HG03045 (cell line): Measurements from ENCODE around the gene CDK5R1.

Source experiments
- ATAC-seq: cut with Tn5 transposase; IDR thresholded peaks from one replicate; pipeline ENCODE4 v1.9.1; 2021; ENCODE audit warnings: mild to moderate bottlenecking, moderate library complexity; ENCODE audit not compliant: unreplicated experiment

The CDK5R1 gene

GRCh38 chr17:32470405-32471167 is 16.2 kb upstream of the CDK5R1 start:
- no peak for ATAC-seq

DNA sequence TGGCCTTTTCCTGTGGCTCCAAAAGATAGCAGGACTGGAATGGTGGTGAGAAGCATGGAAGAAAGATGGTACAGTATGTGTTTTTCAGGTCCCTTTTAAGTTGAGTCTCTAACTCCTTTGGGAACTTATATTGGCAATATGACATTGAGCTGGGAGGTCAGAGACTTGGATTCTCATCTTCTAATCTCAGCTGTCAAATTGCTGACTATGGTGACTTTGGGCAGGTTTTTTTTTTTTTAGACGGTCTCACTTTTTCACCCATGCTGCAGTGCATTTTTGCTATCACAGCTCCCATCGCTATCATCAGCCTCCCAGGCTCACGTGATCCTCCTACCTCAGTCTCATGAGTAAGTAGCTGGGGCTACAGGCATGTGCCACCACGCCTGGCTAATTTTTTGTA is 15.1 kb upstream of the CDK5R1 start:
- ATAC-seq: no peak

DNA sequence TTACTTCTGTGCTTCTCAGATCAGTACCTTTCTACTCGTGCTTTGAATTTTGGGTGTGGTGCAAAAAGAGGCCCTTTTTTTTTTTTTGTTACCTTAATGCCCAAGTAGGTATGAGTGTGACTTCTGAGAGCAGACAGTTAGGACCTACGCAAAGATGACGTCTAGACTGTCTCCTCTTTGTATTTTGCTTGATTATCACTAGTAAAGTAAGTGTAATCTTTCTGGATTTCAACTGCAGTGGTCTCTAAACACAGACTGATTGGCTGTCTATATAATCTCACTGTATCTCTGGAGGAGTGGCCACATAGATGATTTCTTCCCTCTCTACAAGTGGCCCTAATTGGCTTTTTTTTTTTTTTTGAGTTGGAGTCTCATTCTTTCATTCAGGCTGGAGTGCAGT is 11.5 kb upstream of the CDK5R1 start:
- no peak for ATAC-seq

GRCh38 chr17:32477220-32477619 is 9.6 kb upstream of the CDK5R1 start:
- ATAC-seq: no peak

DNA sequence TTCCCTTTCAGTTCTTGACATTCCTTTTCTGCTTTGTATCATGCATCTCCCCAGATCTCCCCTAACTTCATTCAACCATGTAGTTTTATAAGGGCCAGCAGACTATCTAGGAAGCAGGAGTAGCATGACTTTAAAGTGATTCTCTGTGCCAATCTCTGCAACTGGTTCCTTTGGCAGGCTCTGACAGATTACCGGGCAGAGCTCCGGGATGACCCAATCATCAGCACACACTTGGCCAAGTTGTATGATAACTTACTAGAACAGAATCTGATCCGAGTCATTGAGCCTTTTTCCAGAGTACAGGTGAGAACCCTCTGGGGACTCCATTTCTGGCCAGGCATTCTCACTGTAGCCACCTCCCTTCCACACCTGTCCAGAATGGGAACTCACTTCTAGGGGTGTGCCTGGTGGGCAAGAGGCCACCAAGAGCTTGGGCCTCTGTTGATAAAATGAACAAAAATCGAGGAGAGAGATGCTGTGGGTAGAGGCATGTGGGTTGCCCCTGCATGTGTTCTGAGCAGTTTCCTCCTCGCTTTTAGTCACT is 7.6 kb upstream of the CDK5R1 start:
- ATAC-seq: no peak

DNA sequence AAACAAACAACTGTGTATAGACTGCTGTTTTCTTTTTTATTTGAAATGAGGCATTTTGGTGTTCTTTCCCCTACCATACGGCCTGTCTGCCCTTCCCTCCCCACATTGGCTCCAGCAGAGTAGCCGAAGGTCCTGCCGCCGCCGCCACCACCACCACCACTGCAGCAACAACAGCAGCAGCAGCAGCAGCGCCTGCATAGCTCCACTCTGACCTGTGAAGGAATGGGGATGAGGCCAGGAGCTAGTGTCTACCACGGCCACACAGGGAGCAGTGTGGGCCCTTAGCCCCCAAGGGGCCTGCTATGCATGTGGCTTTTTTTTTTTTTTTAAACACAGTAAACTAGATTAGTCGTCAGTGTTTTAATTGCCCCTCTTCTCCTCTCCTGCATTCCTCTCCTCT is 5.6 kb upstream of the CDK5R1 start:
- ATAC-seq: no peak

- no peak for ATAC-seq
These were observed 4.0 kb upstream of the CDK5R1 start for GRCh38 chr17:32482568-32483320.

DNA sequence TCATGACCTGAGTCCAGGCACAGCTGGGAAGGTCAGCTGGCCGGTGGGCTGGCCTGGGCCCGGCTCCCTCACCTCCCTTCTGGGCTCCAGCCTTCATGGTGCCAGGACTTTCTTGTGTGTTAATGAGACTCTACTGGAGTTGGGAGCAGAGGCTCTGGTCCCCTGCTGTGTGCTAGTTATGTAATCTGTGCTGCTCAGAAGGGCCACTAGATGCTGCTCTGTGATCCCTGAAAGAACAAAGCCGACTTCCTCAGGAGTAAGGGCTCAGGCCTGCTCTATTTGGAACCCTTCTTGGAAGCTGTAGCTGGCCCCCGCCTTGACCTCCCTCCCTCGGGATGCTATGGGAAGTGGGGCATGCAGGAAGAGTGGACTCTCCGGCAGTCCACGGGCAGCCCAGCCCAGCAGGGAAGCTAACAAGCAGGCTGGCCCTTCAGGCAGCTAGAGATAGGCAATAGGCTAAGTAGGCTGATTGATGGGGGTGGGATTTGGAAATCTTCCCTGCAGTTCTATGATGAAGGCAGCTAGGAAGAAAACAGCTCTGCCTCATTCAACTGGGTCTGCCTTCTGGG is 3.3 kb upstream of the CDK5R1 start:
- no peak for ATAC-seq

DNA sequence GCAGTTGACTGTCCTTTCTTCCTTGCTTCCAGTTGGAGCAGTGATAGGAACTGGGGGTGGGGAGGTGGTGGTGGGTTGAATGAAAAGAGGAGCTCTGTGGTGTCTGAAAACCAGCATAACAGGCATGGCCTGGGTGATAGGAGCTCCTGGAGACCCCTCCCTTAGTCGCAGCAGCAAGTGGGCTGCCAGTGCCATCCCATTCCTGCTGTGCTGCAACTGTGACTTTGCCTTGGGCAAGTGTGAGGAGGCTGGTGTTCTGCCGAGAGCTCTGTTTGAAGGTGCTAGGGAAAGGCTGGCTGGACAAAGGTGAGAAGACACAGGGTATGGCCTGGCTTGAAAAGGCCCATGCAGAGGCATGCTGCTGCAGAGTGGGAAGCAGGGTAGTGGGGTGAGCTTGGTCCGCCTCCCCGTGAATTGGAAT is 2.7 kb upstream of the CDK5R1 start:
- no peak for ATAC-seq

DNA sequence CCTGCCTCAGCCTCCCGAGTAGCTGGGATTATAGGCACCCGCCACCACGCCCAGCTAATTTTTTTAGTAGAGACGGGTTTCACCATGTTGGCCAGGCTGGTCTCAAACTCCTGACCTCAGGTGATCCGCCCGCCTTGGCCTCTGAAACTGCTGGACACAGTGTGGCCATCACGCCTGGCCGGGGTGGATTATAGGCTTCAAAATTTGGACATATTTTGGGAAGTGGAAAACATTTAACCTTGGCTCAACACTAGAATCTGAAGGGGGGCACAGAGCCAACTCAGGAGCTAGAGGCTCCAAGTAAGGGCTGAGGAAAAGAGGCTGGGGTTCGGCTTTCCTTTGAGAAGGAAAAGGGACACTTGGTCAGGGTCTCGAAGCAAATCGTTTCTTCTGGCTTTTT is 2.2 kb upstream of the CDK5R1 start:
- ATAC-seq: no peak

GRCh38 chr17:32485261-32486110 is 1.3 kb upstream of the CDK5R1 start:
- no peak for ATAC-seq

DNA sequence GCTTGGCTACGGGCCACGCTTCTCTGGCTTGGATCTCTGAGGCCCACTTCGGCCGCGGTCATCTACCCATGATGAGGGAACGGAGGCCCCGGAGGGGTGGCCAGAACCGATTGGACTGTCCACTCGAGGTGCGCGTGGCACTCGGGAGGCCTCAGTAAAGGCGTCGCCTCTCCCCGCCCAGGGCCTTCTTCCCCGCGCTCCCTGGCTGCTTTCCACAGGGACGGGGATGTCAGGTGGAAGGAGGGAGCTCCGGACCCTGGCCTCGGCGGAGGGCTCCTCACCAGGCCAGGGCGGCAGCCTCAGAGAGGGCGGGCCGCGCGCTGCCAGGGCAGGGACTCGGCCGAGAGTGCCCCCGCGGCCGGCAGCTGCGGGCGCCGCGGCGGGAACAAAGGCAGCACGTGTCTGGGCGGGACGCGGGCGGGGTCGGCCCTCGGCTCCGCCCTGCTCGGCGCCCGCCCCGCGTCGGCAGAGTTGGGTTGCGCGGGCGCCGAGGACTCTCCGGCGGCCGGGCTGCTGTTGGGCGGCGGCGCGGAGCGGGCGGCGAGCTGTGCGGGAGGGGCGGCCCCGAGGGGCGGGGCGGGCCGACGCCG is 587 bp upstream of the CDK5R1 start:
- peak; percentile 46 for ATAC-seq

DNA sequence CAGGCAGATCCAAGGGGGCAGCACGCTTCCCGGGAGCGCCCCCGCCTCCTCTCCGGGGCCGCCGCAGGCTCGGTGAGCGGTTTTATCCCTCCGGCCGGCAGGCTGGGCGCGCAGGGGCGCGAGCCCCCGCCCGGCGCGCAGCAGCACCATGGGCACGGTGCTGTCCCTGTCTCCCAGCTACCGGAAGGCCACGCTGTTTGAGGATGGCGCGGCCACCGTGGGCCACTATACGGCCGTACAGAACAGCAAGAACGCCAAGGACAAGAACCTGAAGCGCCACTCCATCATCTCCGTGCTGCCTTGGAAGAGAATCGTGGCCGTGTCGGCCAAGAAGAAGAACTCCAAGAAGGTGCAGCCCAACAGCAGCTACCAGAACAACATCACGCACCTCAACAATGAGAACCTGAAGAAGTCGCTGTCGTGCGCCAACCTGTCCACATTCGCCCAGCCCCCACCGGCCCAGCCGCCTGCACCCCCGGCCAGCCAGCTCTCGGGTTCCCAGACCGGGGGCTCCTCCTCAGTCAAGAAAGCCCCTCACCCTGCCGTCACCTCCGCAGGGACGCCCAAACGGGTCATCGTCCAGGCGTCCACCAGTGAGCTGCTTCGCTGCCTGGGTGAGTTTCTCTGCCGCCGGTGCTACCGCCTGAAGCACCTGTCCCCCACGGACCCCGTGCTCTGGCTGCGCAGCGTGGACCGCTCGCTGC is 832 bp downstream of the CDK5R1 start:
- ATAC-seq: no peak

GRCh38 chr17:32488177-32488542 is 1.4 kb downstream of the CDK5R1 start:
- ATAC-seq: no peak

GRCh38 chr17:32488604-32489180 is 1.9 kb downstream of the CDK5R1 start:
- ATAC-seq: no peak

DNA sequence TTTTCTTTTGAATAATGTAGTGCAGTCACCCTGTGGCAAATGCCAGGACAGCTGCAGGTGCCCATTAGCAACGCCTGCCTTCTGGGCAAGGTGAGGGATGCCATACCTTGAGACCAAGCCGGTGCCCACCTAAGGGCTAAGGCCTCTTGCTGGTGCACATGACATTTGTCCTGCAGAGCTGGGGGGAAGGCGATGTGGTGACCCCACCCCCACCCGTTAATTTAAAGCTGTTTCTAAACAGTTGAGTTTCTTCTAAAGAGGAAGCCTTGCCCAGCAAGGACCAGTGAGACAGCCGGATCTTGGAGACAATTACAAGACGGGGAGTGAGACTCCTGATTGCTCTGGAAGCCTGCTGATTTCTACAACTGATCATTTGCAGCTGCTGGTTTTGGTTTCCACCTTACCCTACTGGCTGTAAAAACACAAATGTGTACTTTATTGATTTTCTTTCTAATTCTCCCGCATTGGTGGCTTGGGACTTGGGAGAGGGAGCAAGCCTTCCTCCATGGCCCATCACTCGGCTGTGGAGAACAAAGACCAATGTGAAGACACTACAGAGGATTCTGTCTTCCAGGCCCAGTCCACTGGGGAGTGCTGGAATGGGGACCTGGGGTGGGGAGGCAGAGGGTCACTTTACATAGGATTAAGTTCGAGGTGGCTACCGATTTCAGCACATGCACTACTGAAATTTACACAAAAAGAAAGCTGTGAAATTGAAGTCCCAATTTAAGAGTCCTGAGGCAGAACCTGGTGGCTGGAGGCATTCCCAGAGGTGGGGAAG is 2.7 kb downstream of the CDK5R1 start:
- no peak for ATAC-seq

- no peak for ATAC-seq
These were observed 3.3 kb downstream of the CDK5R1 start for GRCh38 chr17:32490101-32490482.

DNA sequence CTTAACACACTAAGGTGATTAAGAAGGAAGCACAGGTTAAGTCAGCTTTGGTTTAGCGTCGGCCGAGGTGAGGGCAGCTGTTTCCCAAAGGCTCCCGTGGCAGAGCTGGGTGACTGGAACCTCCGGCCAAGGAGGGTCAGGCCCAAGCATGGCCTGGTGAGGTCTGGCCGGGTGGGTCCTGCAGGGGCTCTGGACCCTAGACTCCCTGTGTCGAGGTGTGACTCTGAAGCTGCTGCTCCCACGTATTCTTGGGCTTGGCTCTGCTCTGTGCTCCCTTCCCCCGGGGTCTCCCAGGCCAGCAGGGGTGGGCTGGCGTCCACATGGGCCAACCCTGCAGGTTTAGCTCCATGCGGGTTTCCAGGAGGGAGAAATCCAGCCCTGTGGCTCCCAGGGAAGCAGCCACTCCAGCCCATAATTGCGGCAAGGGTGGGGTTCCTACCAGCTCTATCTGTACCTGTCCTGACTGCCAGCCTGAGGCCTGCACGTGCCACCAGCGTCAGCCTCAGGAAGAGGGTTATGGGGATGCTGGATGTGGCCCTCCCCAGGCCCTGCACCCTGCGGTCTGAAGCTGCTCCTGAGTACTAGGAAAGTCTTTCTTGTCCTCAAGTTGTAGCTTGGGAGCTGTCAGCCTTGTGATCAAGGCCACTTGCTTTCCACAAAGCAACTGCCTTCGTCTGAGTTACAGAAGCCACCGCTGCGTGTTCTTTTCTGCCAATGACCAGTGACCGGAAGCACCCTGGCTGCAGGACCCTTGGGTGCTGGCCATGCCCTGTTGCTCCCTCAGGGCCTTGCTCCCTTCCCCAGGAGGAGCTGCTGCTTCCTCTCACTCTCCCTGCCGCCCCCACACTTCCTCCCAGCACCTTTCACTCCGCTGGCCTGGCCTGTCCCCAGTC is 4.8 kb downstream of the CDK5R1 start:
- no peak for ATAC-seq
